Rectal smooth muscle tissue (tissue), 1 donor: ENCODE results near the gene RDX.

Experiments
- H3K27ac ChIP-seq: one replicate; pipeline ENCODE4 v1.7.0; 2013; ENCODE audit warnings: low read depth, low read length, inconsistent platforms
- H3K27me3 ChIP-seq: one replicate; pipeline ENCODE4 v1.7.0; 2013; ENCODE audit warnings: low read length; ENCODE audit not compliant: control insufficient read depth, insufficient read depth
- H3K36me3 ChIP-seq: one replicate; pipeline ENCODE4 v1.7.0; 2013; ENCODE audit warnings: low read length; ENCODE audit not compliant: control insufficient read depth, insufficient read depth
- H3K4me1 ChIP-seq: one replicate; pipeline ENCODE4 v1.7.0; 2013; ENCODE audit warnings: low read length; ENCODE audit not compliant: control insufficient read depth, insufficient read depth
- H3K4me3 ChIP-seq: one replicate; pipeline ENCODE4 v1.7.0; 2013; ENCODE audit warnings: low read length
- H3K9ac ChIP-seq: one replicate; pipeline ENCODE4 v1.7.0; 2013; ENCODE audit warnings: low read length

Gene RDX

GRCh38 chr11:110296226-110297075 lies at the start of gene RDX:
Gene RDX (minus strand): TSS chr11:110296614. CDS start chr11:110279692, 16,922 bp downstream.
- Histone ChIP-seq H3K36me3 (no peaks in the 10 kb centered on the region), H3K27ac (peak within 1 kb of the TSS; percentile 96), H3K9ac (peak within 1 kb of the TSS; percentile 77), H3K4me1 (peaks cover 2% of the 10 kb centered on the region), H3K27me3 (no peaks in the 10 kb centered on the region), H3K4me3 (peak within 1 kb of the TSS; percentile 81)

DNA sequence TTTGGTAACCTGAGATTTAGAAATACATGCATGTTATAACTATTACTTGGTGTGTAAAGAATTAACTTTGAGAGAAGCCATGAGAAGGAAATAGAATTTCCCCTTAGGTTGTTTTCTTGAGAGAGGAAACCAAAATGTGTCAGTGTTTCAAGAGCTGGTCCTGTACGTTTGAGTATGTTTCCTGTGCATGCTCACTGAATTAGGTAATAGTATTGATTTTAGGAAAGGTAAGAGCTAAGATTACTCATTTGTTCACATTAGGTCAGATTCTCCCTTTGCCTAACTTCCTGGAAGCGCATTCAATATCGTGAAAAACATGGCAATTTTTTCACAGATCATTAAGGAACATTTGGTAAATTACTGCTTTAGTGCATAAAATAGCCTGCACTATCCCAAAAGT lies 49.3 kb upstream of the RDX start:
- Histone ChIP-seq H3K27ac (no peak overlapping the region), H3K9ac (no peak overlapping the region), H3K36me3 (no peaks in the 10 kb centered on the region), H3K4me1 (no peaks in the 10 kb centered on the region), H3K27me3 (no peaks in the 10 kb centered on the region), H3K4me3 (no peak overlapping the region)

DNA sequence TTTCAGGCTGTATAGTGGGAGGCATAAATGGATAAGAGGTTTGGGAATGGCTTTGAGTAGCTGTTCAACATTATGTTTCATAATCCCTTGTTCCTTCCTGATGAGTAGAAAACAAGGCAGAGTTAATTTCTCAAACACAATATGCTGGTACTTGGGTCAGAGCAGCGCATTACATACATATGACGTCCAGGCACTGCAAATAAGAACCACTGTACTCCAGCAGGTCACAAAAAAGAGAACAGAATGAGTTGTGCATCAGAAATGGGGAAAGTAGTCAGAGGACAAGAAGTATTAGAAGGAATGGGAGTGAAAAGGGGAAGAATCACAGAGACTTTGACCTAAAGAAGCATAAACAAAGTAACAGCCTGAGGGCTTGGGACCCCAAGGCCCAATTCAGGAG lies 44.0 kb upstream of the RDX start:
- Histone ChIP-seq H3K4me3 (no peak overlapping the region), H3K36me3 (no peaks in the 10 kb centered on the region), H3K27ac (no peak overlapping the region), H3K9ac (no peak overlapping the region), H3K27me3 (no peaks in the 10 kb centered on the region), H3K4me1 (no peaks in the 10 kb centered on the region)

DNA sequence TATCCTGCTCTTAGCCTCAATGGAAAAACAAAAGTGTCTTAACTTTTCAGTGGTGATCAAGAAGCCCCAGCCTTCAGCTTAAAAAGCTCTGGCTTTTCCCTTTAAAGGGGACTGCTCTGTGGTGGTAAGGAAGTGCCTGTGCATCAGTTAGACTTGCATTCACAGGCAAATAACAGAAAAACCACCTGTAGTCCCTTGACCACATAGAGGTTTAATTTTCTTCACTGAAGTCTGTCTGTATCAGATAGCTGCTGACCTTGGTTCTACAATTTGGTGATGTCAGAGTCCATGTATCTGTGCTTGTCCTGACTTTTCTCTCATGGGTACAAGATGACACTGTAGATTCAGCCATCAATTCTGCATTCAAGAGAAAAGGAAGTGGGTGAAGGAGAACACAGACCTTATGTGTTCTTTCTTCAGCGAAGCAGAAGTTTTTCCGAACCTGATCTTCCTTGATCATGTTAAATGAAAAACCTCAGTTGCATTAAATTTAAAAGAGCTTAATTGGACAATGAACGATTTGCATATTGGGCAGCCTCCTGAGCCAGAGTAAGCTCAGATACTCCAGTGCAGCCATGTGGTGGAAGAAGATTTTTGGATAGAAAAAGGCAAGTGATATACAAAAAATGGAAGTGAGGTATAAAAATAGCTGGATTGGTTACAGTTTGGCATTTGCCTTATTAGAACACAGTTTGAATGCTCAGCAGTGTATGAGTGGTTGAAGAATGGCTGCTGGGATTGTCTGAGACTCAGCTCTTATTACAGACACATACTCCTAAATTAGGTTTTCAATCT lies 43.2 kb upstream of the RDX start:
- Histone ChIP-seq H3K27me3 (no peaks in the 10 kb centered on the region), H3K36me3 (no peaks in the 10 kb centered on the region), H3K9ac (no peak overlapping the region), H3K27ac (no peak overlapping the region), H3K4me3 (no peak overlapping the region), H3K4me1 (no peaks in the 10 kb centered on the region)

DNA sequence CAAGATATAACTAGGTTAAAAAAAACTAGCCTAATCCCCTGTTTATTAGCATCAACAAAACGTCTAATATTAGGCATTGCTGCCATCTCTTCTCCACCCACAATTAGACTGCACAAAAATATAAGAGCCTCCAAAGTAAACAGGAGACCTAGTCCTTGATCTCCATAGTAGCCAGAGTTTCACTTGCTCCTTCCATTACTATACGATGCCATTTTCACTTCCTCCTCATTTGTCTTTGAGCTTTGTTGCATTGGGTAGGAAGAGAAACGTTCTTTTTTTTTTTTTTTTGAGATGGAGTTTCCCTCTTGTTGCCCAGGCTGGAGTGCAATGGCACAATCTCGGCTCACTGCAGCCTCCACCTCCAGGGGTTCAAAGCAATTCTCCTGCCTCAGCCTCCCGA lies 42.3 kb upstream of the RDX start:
- Histone ChIP-seq H3K4me1 (no peaks in the 10 kb centered on the region), H3K36me3 (no peaks in the 10 kb centered on the region), H3K4me3 (no peak overlapping the region), H3K9ac (no peak overlapping the region), H3K27ac (no peak overlapping the region), H3K27me3 (no peaks in the 10 kb centered on the region)

DNA sequence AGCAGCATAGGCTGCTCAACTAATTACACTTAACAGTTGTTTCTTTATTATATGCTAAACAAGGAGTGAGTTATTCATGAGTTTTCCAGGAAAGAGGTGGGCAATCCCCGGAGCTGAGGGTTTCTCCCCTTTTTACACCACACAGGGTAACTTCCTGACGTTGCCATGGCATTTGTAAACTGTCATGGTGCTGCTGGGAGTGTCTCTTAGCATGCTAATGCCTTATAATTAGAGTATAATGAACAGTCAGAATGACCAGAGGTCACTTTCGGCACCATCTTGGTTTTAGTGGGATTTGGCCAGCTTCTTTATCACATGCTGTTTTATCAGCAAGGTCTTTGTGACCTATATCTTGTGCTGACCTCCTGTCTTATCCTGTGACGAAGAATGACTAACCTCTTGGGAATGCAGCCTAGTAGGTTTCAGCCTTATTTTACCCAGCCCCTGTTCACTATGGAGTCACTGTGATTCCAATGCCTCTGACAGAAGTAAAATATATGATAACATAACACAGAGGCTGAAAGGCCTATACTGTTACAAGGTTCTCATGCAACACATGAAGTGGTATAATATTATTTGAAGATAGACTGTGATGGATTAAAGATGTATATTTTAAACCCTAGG lies 41.3 kb upstream of the RDX start:
- H3K4me3 ChIP-seq: no peak overlapping the region
- no peaks in the 10 kb centered on the region for H3K36me3 ChIP-seq
- H3K9ac ChIP-seq: no peak overlapping the region
- no peak overlapping the region for H3K27ac ChIP-seq
- H3K4me1 ChIP-seq: no peaks in the 10 kb centered on the region
- no peaks in the 10 kb centered on the region for H3K27me3 ChIP-seq

DNA sequence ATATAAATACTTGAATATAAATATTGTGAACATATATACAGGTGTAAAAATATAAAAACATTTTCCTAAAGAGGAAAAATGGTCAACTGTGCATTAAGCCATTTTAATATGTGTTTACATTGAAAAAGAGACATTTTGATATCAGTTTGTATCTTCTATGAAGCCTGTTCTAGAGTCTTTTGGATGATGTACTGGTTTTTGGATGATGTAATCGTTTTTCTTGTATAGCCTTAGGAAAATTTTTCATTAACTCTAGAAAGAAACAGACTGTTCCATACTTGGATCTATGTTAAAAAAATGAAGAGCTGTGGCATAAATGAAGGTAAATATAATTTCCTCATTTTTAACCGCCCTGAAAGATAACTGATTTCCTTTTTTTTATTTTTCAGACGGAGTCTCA lies 39.6 kb upstream of the RDX start:
- Histone ChIP-seq H3K27me3 (no peaks in the 10 kb centered on the region), H3K36me3 (no peaks in the 10 kb centered on the region), H3K4me1 (no peaks in the 10 kb centered on the region), H3K27ac (no peak overlapping the region), H3K9ac (no peak overlapping the region), H3K4me3 (no peak overlapping the region)

DNA sequence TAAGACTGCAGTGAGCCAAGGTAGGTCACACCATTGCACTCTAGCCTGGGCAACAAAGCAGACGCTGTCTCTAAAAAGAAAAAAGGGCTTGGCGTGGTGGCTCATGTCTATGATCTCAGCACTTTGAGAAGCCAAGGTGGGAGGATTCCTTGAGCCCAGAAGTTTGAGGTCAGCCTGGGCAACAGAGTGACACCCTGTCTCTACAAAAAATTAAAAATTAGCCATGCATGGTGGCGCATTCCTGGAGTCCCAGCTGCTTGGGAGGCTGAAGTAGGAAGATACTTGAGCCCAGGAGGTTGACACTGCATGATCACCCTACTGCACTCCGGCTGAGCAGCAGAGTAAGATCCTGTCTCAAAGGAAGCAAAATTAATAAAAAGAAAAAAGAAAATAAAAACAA lies 38.9 kb upstream of the RDX start:
- Histone ChIP-seq H3K27ac (no peak overlapping the region), H3K27me3 (no peaks in the 10 kb centered on the region), H3K36me3 (no peaks in the 10 kb centered on the region), H3K9ac (no peak overlapping the region), H3K4me3 (no peak overlapping the region), H3K4me1 (no peaks in the 10 kb centered on the region)

GRCh38 chr11:110331626-110332025 lies 35.2 kb upstream of the RDX start:
- H3K4me3 ChIP-seq: no peak overlapping the region
- H3K4me1 ChIP-seq: no peaks in the 10 kb centered on the region
- H3K27me3 ChIP-seq: no peaks in the 10 kb centered on the region
- no peak overlapping the region for H3K9ac ChIP-seq
- H3K36me3 ChIP-seq: no peaks in the 10 kb centered on the region
- H3K27ac ChIP-seq: no peak overlapping the region

DNA sequence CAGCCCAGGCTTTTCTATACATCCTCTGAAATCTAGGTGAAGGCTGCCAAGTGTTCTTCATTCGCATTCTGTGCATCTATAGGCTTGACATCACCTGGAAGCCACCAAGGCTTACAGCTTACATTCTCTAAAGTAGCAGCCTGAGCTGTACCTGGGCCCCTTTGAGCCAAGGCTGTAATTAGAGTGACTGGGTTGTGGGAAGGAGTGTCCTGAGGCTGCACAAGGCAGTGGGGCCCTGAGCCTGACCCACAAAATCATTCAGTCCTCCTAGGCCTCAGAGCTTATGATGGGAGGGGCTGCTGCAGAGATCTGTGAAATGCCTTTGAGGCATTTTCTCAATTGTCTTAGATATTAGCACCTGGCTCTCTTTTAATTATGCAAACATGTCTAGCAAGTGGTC lies 33.0 kb upstream of the RDX start:
- no peak overlapping the region for H3K4me3 ChIP-seq
- no peaks in the 10 kb centered on the region for H3K4me1 ChIP-seq
- no peaks in the 10 kb centered on the region for H3K27me3 ChIP-seq
- H3K9ac ChIP-seq: no peak overlapping the region
- H3K27ac ChIP-seq: no peak overlapping the region
- H3K36me3 ChIP-seq: no peaks in the 10 kb centered on the region

GRCh38 chr11:110327508-110327907 lies 31.1 kb upstream of the RDX start:
- Histone ChIP-seq H3K9ac (no peak overlapping the region), H3K27ac (no peak overlapping the region), H3K27me3 (no peaks in the 10 kb centered on the region), H3K4me1 (no peaks in the 10 kb centered on the region), H3K4me3 (no peak overlapping the region), H3K36me3 (no peaks in the 10 kb centered on the region)

DNA sequence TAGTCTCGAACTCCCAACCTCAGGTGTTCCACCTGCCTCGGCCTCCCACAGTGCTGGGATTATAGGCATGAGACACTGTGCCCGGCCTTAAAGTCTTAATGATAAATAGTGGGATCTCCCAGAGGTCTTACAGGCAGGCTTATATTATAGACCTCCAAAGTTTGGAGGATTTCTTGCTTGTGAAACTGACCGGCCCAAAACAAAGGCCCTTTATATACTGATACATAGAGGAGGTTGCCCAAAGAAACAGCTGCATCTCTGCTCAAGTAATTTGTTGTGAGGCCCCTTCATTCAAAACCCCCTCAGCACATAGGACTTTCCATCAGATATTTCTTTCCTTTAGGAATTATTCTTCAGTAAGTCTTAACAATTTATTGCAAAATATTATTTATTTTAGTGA lies 27.4 kb upstream of the RDX start:
- no peaks in the 10 kb centered on the region for H3K4me1 ChIP-seq
- no peaks in the 10 kb centered on the region for H3K27me3 ChIP-seq
- H3K27ac ChIP-seq: no peak overlapping the region

More for the DNA sequence above, 27.4 kb upstream of the RDX start:
- H3K36me3 ChIP-seq: no peaks in the 10 kb centered on the region
- no peak overlapping the region for H3K9ac ChIP-seq
- H3K4me3 ChIP-seq: no peak overlapping the region
